Fibroblast of peridontal ligament (primary cell): Measurements from ENCODE around the gene LIMA1.
"Not testable (repeated sequence)": the region's sequence is repeated elsewhere in the genome, so short reads cannot be mapped to it uniquely, and the experiment has no call there.

ENCODE experiments used
- DNase-seq: peaks from one replicate; pipeline ENCODE4 v3.0.0-alpha.2; 2010; ENCODE audit errors: extremely low read depth

Gene LIMA1

DNA sequence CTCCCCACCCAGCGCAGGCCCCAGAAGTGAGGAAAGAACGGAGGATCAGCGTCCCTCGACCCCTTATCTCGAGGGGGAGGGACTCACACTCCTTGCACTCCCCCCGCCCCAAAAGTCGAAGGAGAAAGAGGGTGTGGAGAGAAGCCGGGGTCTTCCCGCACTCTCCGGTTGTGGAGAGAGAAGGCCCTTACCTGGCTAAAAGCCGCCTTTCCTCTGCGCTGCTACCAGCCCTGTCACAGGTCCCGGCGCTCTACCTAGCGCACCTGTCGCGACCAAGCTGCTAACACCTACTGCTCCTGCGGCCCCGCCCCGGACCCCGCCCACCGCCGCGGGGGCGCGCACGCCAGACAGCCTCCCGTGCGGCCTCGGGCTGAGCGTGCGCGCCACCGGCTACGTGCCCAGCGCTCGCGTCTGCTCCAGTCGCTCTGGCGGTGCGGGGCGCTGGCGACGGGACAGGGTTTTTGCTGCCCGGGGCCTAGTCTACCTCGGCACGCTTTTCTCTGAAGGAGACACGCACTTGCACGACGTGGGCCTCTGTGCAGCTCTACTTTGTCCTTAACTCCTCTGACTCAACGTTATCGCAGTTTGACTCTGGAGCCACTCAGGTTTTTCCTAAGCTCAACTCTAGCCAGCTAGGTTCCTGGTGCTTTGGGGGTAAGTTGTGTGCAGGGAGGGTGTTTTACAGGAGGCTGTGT is at the start of gene LIMA1:
Gene LIMA1, minus strand, starts transcription at position 292 of the 695 bp plus-strand sequence. CDS start 34,769 bp downstream, outside the sequence.
- peak; percentile 74 for DNase-seq

- DNase-seq, result no peak
Observed at GRCh38 chr12:50331745-50332144, 48.4 kb upstream of the LIMA1 start.

DNA sequence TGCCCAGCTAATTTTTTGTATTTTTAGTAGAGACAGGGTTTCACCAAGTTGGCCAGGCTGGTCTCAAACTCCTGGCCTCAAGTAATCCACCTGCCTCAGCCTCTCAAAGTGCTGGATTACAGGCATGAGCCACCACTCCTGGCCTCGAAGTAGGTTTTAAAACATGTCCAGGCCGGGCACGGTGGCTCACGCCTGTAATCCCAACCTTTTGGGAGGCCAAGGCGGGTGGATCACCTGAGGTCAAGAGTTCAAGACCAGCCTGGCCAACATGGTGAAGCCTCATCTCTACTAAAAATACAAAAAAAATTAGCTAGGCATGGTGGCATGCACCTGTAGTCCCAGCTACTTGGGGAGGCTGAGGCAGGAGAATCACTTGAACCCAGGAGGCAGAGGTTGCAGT is 45.3 kb upstream of the LIMA1 start:
- not testable (repeated sequence) for DNase-seq

DNA sequence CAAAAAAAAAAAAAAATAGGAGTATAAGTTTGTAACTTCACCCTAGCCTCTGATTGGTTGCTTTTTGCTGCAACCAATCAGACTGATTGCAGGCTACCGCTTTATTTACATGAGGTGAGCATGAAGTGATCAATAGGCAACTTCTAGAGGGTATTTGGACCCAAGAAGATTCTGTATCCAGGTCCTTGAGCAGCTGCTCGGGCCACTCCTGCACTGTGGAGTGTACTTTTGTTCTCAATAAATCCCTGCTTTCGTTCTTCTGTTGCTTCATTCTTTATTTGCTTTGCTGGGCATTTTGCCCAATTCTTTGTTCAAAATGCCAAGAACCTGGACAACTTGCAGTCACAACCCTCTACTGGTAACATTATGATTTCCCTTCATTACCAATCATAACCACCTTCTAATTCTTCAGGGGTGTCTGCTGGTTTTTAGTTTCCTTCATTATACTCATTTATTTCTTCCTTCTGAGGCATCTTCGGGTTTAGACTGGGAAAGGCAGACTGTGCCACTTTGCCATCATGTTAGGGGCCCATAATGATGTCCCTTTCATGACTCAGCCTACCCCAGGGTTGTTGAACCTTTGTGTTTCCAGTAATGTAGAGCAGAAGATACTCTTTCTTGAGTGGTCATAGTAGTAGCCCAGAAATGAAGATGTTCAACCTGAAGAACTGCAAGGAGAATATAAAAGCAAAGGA is 43.4 kb upstream of the LIMA1 start:
- peak; percentile 82 for DNase-seq

- DNase-seq, result no peak
Observed at GRCh38 chr12:50325890-50326391, 42.6 kb upstream of the LIMA1 start.

DNA sequence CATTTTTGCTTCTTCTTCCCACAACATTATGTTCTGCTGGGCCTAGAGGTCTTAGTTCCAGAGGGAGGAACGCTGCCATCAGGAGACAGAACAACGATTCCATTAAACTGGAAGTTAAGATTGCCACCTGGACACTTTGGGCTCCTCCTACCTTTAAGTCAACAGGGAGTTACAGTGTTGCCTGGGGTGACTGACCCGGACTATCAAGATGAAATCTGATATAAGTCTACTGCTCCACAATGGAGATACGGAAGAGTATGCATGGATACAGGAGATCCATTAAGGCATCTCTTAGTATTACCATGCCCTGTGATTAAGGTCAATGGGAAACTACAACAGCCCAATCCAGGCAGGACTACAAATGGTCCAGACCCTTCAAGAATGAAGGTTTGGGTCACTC is 41.5 kb upstream of the LIMA1 start:
- DNase-seq, result not testable (repeated sequence)

- not testable (repeated sequence) for DNase-seq
Observed at GRCh38 chr12:50324077-50324476, 40.8 kb upstream of the LIMA1 start.

DNA sequence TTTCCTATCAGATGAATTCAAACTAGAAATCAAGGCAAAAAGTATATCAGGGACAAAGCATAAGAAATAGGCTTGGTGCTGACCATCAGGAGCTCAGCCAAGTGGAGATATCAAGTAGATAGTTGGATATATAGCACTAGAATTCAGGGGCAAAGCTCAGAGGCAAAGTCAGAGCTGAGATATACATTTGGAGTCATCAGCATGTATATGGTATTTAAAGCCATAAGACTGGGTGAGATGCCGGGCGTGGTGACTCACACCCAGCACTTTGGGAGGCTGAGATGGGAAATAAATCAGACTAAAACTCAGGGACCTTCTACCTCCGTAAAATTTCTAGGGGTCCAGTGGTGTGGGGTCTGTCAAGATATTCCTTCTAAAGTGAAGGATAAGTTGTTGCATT is 38.9 kb upstream of the LIMA1 start:
- DNase-seq, result no peak

DNA sequence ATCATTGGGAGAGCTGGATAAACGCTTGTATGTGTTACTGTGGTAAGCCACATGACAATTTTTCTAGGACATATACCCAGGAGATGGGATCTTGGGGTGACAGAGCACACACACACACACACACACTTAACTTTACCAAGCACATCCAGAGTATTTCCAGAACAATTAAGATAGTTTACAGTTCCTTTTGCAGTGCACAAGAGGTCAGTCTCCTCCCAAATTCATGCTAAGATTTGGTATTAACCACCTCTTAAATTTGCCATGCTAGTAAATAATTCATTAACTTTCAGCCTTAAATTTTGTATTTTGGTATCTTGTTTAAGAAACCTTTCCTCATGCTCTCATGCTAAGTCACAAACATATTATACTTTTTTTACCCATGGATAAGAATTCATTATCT is 33.9 kb upstream of the LIMA1 start:
- DNase-seq, result peak; percentile 43

- DNase-seq, result no peak
Observed at GRCh38 chr12:50315803-50316202, 32.5 kb upstream of the LIMA1 start.

GRCh38 chr12:50314636-50315312 is 31.5 kb upstream of the LIMA1 start:
- DNase-seq, result peak; percentile 90

DNA sequence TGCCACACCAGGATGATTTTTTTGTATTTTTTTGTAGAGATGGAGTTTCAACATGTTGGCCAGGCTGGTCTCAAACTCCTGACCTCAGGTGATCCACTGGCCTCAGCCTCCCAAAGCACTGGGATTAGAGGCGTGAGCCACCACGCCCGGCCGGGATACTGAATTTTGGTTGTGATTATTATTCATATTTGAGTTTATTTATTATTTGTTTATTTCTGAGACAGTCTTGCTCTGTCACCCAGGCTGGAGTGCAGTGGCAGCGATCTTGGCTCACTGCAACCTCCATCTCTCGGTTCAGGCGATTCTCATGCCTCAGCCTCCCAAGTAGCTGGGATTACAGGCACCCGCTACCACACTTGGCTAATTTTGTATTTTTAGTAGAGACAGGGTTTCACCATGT is 30.7 kb upstream of the LIMA1 start:
- DNase-seq, result not testable (repeated sequence)

DNA sequence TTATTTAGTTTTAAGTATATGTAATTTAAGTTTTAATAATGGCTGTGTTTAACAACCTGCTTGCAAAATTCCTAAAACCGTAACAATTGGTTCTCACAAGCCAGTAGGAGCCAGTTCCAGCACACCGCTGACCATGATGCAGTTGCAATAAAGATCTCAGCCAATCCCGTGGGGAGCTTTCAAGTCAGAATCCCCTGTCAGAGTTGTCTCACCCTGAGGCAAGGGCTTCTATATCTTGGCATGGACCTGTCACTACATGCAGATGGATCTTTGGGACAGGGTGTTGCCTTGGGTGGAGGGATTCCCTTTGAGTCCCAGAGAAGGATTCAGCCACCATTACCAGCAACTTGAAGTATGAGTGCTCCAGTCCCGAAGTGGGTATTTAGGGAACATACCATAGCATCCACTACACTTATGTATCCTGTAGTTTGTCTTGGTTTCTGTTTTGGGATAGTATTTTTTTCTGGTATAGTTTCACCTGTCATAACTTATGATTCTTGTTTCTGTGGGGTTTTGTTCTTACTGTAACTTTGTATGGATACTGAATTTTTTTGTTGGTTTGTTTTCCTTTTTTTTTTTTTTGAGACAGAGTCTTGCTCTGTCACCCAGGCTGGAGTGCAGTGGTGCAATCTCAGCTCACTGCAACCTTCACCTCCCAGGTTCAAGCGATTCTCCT is 30.1 kb upstream of the LIMA1 start:
- DNase-seq, result no peak

DNA sequence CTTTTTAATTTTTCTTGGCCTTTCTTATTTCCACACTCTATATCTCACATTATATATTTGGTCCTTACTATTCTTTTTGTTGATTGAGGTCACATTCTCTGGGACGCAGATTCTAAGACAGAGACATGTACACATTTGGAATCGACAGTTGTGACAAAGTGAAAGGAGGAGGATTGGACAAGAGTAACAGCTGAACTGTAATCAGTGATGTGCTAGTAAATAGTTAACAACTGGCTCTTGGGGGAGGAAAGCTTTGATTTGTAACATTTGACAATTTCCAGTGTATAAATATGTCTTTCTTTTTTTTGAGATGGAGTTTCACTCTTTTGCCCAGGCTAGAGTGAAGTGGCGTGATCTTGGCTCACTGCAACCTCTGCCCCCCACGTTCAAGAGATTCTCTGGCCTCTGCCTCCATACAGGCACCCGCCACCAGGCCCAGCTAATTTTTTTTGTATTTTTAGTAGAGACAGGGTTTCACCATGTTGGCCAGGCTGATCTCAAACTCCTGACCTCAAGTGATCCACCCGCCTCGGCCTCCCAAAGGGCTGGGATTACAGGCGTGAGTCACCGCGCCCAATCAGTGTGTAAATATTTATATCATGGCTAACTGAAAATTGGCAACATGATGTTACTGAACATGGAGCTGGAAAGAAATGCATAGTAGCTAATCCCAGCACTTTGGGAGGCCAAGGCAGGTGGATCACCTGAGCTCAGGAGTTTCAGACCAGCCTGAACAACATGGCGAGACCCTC is 28.7 kb upstream of the LIMA1 start:
- peak; percentile 92 for DNase-seq

DNA sequence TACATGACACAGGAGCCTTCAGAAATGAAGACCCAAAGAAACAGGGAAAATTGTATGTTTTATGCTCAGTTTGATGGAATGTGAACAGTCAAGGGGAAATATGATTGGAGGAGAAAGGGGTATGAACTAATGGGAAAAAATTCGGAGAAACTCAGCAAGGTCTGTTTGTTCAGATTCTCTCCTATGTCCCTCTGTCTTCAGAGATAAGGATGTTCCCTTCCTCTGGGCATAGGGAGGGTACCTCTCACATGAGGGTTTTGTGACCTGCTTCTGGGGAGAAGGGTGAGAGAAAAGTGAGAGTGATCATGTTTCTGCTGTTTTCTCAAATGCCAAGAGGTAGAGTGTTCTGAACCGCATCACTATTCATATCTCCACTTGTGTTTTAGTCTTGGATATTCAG is 26.6 kb upstream of the LIMA1 start:
- DNase-seq, result no peak

- DNase-seq, result peak; percentile 81
Observed at GRCh38 chr12:50302686-50303085, 19.4 kb upstream of the LIMA1 start.

DNA sequence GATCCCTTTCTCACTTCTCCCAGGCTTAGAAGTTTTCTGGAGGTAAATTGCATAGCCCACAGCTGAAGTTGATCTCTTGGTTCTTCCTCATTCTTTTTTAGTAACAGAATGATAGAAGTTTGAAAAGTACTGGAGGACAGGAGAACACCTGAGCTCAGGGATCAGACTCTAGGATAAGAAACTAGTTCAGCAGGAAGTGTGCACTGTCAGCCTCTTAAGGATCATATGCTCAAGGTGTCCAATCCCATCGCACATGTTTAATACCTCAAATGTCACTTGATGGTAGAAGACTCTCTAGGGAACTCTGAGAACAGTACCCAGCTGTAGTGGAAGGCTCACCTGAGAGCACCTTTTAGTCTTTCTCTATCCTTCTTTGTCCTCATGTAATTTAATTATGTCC is 14.7 kb upstream of the LIMA1 start:
- no peak for DNase-seq

- peak; percentile 16 for DNase-seq
Observed at GRCh38 chr12:50297027-50297426, 13.7 kb upstream of the LIMA1 start.

- DNase-seq, result no peak
Observed at GRCh38 chr12:50296554-50296953, 13.2 kb upstream of the LIMA1 start.

- no peak for DNase-seq
Observed at GRCh38 chr12:50291377-50291776, 8.1 kb upstream of the LIMA1 start.

GRCh38 chr12:50290692-50291091 is 7.4 kb upstream of the LIMA1 start:
- not testable (repeated sequence) for DNase-seq
